Measurements from ENCODE around the gene NALCN. TPM values are rescaled to one million over a fixed set of nuclear protein-coding genes. Genes with fewer than 3 reads are reported as not detected.

The NALCN gene
- total and polyA plus RNA-seq, 2 experiments from 2014 or later: 0.50 to 0.87 TPM

GRCh38 chr13:101120007-101120406 is 296.3 kb downstream of the NALCN start (continued):
- TF ChIP-seq, protein P1, sequence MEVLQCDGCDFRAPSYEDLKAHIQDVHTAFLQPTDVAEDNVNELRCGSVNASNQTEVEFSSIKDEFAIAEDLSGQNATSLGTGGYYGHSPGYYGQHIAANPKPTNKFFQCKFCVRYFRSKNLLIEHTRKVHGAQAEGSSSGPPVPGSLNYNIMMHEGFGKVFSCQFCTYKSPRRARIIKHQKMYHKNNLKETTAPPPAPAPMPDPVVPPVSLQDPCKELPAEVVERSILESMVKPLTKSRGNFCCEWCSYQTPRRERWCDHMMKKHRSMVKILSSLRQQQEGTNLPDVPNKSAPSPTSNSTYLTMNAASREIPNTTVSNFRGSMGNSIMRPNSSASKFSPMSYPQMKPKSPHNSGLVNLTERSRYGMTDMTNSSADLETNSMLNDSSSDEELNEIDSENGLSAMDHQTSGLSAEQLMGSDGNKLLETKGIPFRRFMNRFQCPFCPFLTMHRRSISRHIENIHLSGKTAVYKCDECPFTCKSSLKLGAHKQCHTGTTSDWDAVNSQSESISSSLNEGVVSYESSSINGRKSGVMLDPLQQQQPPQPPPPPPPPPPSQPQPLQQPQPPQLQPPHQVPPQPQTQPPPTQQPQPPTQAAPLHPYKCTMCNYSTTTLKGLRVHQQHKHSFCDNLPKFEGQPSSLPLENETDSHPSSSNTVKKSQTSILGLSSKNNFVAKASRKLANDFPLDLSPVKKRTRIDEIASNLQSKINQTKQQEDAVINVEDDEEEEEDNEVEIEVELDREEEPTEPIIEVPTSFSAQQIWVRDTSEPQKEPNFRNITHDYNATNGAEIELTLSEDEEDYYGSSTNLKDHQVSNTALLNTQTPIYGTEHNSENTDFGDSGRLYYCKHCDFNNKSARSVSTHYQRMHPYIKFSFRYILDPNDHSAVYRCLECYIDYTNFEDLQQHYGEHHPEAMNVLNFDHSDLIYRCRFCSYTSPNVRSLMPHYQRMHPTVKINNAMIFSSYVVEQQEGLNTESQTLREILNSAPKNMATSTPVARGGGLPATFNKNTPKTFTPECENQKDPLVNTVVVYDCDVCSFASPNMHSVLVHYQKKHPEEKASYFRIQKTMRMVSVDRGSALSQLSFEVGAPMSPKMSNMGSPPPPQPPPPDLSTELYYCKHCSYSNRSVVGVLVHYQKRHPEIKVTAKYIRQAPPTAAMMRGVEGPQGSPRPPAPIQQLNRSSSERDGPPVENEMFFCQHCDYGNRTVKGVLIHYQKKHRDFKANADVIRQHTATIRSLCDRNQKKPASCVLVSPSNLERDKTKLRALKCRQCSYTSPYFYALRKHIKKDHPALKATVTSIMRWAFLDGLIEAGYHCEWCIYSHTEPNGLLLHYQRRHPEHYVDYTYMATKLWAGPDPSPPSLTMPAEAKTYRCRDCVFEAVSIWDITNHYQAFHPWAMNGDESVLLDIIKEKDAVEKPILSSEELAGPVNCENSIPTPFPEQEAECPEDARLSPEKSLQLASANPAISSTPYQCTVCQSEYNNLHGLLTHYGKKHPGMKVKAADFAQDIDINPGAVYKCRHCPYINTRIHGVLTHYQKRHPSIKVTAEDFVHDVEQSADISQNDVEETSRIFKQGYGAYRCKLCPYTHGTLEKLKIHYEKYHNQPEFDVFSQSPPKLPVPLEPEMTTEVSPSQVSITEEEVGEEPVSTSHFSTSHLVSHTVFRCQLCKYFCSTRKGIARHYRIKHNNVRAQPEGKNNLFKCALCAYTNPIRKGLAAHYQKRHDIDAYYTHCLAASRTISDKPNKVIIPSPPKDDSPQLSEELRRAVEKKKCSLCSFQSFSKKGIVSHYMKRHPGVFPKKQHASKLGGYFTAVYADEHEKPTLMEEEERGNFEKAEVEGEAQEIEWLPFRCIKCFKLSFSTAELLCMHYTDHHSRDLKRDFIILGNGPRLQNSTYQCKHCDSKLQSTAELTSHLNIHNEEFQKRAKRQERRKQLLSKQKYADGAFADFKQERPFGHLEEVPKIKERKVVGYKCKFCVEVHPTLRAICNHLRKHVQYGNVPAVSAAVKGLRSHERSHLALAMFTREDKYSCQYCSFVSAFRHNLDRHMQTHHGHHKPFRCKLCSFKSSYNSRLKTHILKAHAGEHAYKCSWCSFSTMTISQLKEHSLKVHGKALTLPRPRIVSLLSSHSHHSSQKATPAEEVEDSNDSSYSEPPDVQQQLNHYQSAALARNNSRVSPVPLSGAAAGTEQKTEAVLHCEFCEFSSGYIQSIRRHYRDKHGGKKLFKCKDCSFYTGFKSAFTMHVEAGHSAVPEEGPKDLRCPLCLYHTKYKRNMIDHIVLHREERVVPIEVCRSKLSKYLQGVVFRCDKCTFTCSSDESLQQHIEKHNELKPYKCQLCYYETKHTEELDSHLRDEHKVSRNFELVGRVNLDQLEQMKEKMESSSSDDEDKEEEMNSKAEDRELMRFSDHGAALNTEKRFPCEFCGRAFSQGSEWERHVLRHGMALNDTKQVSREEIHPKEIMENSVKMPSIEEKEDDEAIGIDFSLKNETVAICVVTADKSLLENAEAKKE (CRISPR knock-in tag; IDR thresholded peaks at IDR 0.05): no peak
- TF ChIP-seq EZH2phosphoT487 (IDR thresholded peaks at IDR 0.05; ENCODE audit: unreplicated experiment): no peak
- no peak for TF ChIP-seq ZNF331 (CRISPR knock-in tag; IDR thresholded peaks at IDR 0.05; ENCODE audit: low read depth)
- TF ChIP-seq ZNF114 (CRISPR knock-in tag; IDR thresholded peaks at IDR 0.05): no peak

GRCh38 chr13:101116826-101117225 is 299.5 kb downstream of the NALCN start:
- Histone ChIP-seq H3K4me3 (peak overlapping the region; percentile 10; the same call in 1 of the 2 replicates), H3K27me3 (ENCODE audit: insufficient read depth) (no peaks in the 10 kb centered on the region), H3K36me3 (ENCODE audit: insufficient read depth) (no peaks in the 10 kb centered on the region), H4K20me1 (replicated peaks; ENCODE audit: insufficient read depth) (no peaks in the 10 kb centered on the region), H3K4me2 (peak overlapping the region; percentile 64), H3K27ac (ENCODE audit: low read depth) (peak overlapping the region; percentile 41), H2AFZ (no peak overlapping the region), H3K9me2 (ENCODE audit: insufficient read depth) (0 out of 2 replicates have a peak, but pooled peaks cover 2% of the 10 kb centered on the region), H3K79me2 (replicated peaks; ENCODE audit: insufficient read depth) (no peaks in the 10 kb centered on the region), H3F3A (replicated peaks; ENCODE audit: low read depth) (no peaks in the 10 kb centered on the region), H3K4me1 (ENCODE audit: insufficient read depth) (peaks cover 73% of the 10 kb centered on the region)
- Mint-ChIP-seq H3K27ac (peak overlapping the region; percentile 91), H3K4me3 (peak overlapping the region; percentile 16), H3K27me3 (ENCODE audit: insufficient read depth, low read depth, poor library complexity) (peaks cover 5% of the 10 kb centered on the region), H3K9me3 (no peaks in the 10 kb centered on the region; the same call in 2 of the 3 replicates), H3K4me1 (peaks cover 79% of the 10 kb centered on the region), H3K36me3 (ENCODE audit: low read depth) (peaks cover under 1% of the 10 kb centered on the region; the same call in 2 of the 3 replicates)
- TF ChIP-seq ZNF114 (CRISPR knock-in tag; IDR thresholded peaks at IDR 0.05) (no peak), NANOG (IDR thresholded peaks at IDR 0.05; ENCODE audit: borderline replicate concordance) (peak; percentile 66), ETS1 (IDR thresholded peaks at IDR 0.05) (no peak)
- TF ChIP-seq, protein P1 (CRISPR knock-in tag; IDR thresholded peaks at IDR 0.05): peak; percentile 66; the same call in 1 of the 2 replicates
- ATAC-seq: peak; percentile 66
- peak; percentile 46 for DNase-seq (ENCODE audit: low spot score)
